ENCODE data around the gene MICALL1.

- TF ChIP-seq CTCF (IDR thresholded peaks at IDR 0.05) (no peak), POLR2A (IDR thresholded peaks at IDR 0.05) (no peak), EP300 (IDR thresholded peaks at IDR 0.05) (no peak)
Measured at GRCh38 chr22:37880668-37881440, 25.2 kb upstream of the MICALL1 start.

Measured in sigmoid colon (tissue), 4 donors.